Fibroblast of pulmonary artery (primary cell): ENCODE measurements around the gene S100A3.
"Not testable (repeated sequence)": the region's sequence is repeated elsewhere in the genome, so short reads cannot be mapped to it uniquely, and the experiment has no call there.

Experiments
- DNase-seq: peaks from one replicate; pipeline ENCODE4 v3.0.0-alpha.2; 2010; ENCODE audit warnings: low read depth
- H3K4me3 ChIP-seq: replicated peaks from 2 replicates; pipeline ENCODE4 v1.5.1; 2011; ENCODE audit warnings: low read depth, mild to moderate bottlenecking, control low read depth, low read length, moderate library complexity
- CTCF ChIP-seq: IDR thresholded peaks from 2 replicates; pipeline ENCODE4 v1.5.1; 2011; ENCODE audit warnings: mild to moderate bottlenecking, control low read depth, low read length, inconsistent platforms; ENCODE audit errors: missing control alignments

Gene S100A3

GRCh38 chr1:153532181-153532580 lies 16.9 kb downstream of the S100A3 start:
- DNase-seq = no peak
- H3K4me3 ChIP-seq = no peak overlapping the region
- no peak for TF ChIP-seq CTCF

- TF ChIP-seq CTCF = no peak
- H3K4me3 ChIP-seq = no peak overlapping the region
- no peak for DNase-seq
These were observed 17.4 kb downstream of the S100A3 start for GRCh38 chr1:153531638-153532037.

GRCh38 chr1:153527683-153528040 lies 21.4 kb downstream of the S100A3 start:
- no peak for TF ChIP-seq CTCF
- no peak for DNase-seq
- H3K4me3 ChIP-seq = no peak overlapping the region

GRCh38 chr1:153527023-153527682 lies 21.9 kb downstream of the S100A3 start:
- no peak for DNase-seq
- TF ChIP-seq CTCF = no peak
- no peak overlapping the region for H3K4me3 ChIP-seq

- H3K4me3 ChIP-seq = no peak overlapping the region
- no peak for DNase-seq
- no peak for TF ChIP-seq CTCF
These were observed 22.9 kb downstream of the S100A3 start for GRCh38 chr1:153526132-153526543.

- TF ChIP-seq CTCF = no peak
- DNase-seq = no peak
- H3K4me3 ChIP-seq = no peak overlapping the region
These were observed 23.9 kb downstream of the S100A3 start for GRCh38 chr1:153525088-153525728.

- not testable (repeated sequence) for DNase-seq, H3K4me3 ChIP-seq
These were observed 26.6 kb downstream of the S100A3 start for GRCh38 chr1:153522353-153523048.

- DNase-seq, H3K4me3 ChIP-seq: not testable (repeated sequence)
These were observed 27.2 kb downstream of the S100A3 start for GRCh38 chr1:153521808-153522207.
